ENCODE data around the gene BTBD7. TPM values are rescaled to one million over a fixed set of nuclear protein-coding genes. Genes with fewer than 3 reads are reported as not detected.

Gene BTBD7
- total RNA-seq, 1 experiment from 2014 or later: 24.7 TPM

DNA sequence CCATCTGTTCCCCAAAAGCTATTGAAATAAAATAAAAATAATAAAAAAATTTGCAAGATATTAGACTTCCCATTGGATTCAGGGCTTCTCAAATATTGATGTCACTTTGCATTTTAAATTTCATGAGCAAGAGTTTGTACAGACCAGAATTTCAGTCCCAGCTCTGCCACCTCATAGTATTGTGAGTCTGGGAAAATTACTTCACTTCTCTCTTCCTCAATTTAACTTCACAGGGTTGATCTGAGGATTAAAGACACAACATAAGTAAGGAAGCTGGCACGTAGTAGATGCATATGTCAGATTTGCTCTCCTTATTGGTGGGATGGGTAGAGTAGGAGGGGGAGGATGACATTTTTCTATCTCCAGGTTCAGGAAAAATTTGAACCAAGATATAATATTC is 47.0 kb upstream of the BTBD7 start:
- H3K9me3 ChIP-seq (ENCODE audit: control insufficient read depth, insufficient read depth, low read depth, low read length): no peaks in the 10 kb centered on the region
- TF ChIP-seq, protein P1, sequence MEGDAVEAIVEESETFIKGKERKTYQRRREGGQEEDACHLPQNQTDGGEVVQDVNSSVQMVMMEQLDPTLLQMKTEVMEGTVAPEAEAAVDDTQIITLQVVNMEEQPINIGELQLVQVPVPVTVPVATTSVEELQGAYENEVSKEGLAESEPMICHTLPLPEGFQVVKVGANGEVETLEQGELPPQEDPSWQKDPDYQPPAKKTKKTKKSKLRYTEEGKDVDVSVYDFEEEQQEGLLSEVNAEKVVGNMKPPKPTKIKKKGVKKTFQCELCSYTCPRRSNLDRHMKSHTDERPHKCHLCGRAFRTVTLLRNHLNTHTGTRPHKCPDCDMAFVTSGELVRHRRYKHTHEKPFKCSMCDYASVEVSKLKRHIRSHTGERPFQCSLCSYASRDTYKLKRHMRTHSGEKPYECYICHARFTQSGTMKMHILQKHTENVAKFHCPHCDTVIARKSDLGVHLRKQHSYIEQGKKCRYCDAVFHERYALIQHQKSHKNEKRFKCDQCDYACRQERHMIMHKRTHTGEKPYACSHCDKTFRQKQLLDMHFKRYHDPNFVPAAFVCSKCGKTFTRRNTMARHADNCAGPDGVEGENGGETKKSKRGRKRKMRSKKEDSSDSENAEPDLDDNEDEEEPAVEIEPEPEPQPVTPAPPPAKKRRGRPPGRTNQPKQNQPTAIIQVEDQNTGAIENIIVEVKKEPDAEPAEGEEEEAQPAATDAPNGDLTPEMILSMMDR (IDR thresholded peaks at IDR 0.05): no peak
- TF ChIP-seq, protein P2, sequence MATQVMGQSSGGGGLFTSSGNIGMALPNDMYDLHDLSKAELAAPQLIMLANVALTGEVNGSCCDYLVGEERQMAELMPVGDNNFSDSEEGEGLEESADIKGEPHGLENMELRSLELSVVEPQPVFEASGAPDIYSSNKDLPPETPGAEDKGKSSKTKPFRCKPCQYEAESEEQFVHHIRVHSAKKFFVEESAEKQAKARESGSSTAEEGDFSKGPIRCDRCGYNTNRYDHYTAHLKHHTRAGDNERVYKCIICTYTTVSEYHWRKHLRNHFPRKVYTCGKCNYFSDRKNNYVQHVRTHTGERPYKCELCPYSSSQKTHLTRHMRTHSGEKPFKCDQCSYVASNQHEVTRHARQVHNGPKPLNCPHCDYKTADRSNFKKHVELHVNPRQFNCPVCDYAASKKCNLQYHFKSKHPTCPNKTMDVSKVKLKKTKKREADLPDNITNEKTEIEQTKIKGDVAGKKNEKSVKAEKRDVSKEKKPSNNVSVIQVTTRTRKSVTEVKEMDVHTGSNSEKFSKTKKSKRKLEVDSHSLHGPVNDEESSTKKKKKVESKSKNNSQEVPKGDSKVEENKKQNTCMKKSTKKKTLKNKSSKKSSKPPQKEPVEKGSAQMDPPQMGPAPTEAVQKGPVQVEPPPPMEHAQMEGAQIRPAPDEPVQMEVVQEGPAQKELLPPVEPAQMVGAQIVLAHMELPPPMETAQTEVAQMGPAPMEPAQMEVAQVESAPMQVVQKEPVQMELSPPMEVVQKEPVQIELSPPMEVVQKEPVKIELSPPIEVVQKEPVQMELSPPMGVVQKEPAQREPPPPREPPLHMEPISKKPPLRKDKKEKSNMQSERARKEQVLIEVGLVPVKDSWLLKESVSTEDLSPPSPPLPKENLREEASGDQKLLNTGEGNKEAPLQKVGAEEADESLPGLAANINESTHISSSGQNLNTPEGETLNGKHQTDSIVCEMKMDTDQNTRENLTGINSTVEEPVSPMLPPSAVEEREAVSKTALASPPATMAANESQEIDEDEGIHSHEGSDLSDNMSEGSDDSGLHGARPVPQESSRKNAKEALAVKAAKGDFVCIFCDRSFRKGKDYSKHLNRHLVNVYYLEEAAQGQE (IDR thresholded peaks at IDR 0.05; ENCODE audit: insufficient read depth in 1 of 2, low read depth in 2 of 2, low read length in 1 of 2): no peak
- TF ChIP-seq SIN3A (IDR thresholded peaks at IDR 0.05; ENCODE audit: borderline replicate concordance, insufficient read depth, low read depth, low read length) (no peak), POLR2AphosphoS5 (IDR thresholded peaks at IDR 0.05; ENCODE audit: low read depth, low read length) (no peak), TCF7L2 (IDR thresholded peaks at IDR 0.05; ENCODE audit: low read depth, low read length) (no peak)
- intact Hi-C loops (cut with micrococcal nuclease; ENCODE audit: unreplicated experiment): no loop called here
- in situ Hi-C loops (cut with HindIII; ENCODE audit: low pct_unique_long_range_greater_than_20kb, low sequenced_read_pairs): no loop called here
- no peaks in the 10 kb centered on the region for H3K4me1 ChIP-seq (ENCODE audit: control insufficient read depth, insufficient read depth, low read length)
- ATAC-seq (no peak), DNase-seq (ENCODE audit: low read depth, low spot score) (no peak)
- peaks cover 8% of the 10 kb centered on the region; the same call in 1 of the 2 replicates for H3K27me3 ChIP-seq (ENCODE audit: control insufficient read depth, insufficient read depth, low read length)
- no peaks in the 10 kb centered on the region for H3K36me3 ChIP-seq (ENCODE audit: control insufficient read depth, insufficient read depth, low read length)
- no TSS peak for BruUV-seq (replicated peaks)
- ChIA-PET CTCF (no interaction called here), POLR2A (no interaction called here)
- no peak overlapping the region for H3K4me3 ChIP-seq (ENCODE audit: low read depth in 2 of 2, low read length in 2 of 2)
- H3K27ac ChIP-seq (ENCODE audit: low read length): no peak overlapping the region

DNA sequence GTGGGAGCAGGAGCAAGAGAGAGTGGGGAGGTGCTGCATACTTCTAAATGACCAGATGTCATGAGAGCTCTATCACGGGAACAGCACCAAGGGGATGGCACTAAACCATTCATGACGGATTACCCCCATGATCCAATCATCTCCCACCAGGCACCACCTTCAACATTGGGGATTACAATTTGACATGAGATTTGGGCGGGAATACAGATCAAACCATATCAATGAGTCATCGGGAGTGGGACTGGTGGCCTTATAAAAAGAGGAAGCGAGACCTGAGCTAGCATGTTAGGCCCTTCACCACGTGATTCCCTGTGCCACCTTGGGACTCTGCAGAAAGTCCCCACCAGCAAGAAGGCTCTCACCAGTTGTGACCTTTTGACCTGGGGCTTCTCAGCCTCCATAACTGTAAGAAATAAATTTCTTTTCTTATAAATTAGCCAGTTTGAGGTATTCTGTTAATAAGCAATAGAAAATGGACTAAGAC is 42.9 kb upstream of the BTBD7 start:
- DNase-seq (ENCODE audit: low read depth, low spot score) (no peak), ATAC-seq (no peak)
- CTCF ChIA-PET: no interaction called here
- Histone ChIP-seq H3K4me1 (ENCODE audit: control insufficient read depth, insufficient read depth, low read length) (no peaks in the 10 kb centered on the region), H3K27ac (ENCODE audit: low read length) (no peak overlapping the region), H3K27me3 (ENCODE audit: control insufficient read depth, insufficient read depth, low read length) (peaks cover 5% of the 10 kb centered on the region; the same call in 1 of the 2 replicates), H3K9me3 (ENCODE audit: control insufficient read depth, insufficient read depth, low read depth, low read length) (no peaks in the 10 kb centered on the region), H3K4me3 (ENCODE audit: low read depth in 2 of 2, low read length in 2 of 2) (no peak overlapping the region), H3K36me3 (ENCODE audit: control insufficient read depth, insufficient read depth, low read length) (no peaks in the 10 kb centered on the region)
- POLR2A ChIA-PET: no interaction called here
- intact Hi-C loops (cut with micrococcal nuclease; ENCODE audit: unreplicated experiment) (no loop called here), in situ Hi-C loops (cut with HindIII; ENCODE audit: low pct_unique_long_range_greater_than_20kb, low sequenced_read_pairs) (no loop called here)
- BruUV-seq (replicated peaks): no TSS peak
- TF ChIP-seq TCF7L2 (IDR thresholded peaks at IDR 0.05; ENCODE audit: low read depth, low read length): no peak

DNA sequence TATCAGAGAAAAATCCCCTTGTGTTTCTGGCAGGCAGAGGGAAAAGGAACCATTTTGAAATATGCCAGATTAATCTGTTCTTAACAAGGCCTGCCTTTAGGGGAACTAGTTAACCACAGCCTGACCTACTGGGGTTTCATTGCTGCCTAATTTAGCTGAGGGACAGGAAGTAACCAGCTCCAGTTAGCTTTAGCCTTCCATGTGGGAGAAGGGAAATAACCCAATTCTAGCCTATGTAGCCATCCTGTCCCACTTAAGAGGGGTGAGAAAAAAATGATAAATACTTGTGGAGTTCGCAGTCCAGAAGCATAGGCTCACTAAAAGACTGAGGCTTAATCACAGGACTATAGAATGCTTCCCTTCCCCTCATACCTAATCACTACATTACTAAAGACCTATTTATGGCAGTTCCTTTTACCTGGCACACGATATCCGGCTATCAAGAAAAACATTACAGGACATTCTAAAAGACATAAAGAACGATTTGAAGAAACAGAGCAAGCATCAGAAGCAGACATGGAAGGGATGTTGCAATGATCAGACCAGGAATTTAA is 37.0 kb upstream of the BTBD7 start:
- intact Hi-C loops (cut with micrococcal nuclease; ENCODE audit: unreplicated experiment) (no loop called here), in situ Hi-C loops (cut with HindIII; ENCODE audit: low pct_unique_long_range_greater_than_20kb, low sequenced_read_pairs) (no loop called here)
- Histone ChIP-seq H3K27me3 (ENCODE audit: control insufficient read depth, insufficient read depth, low read length) (no peaks in the 10 kb centered on the region), H3K27ac (ENCODE audit: low read length) (no peak overlapping the region), H3K36me3 (ENCODE audit: control insufficient read depth, insufficient read depth, low read length) (no peaks in the 10 kb centered on the region), H3K9me3 (ENCODE audit: control insufficient read depth, insufficient read depth, low read depth, low read length) (no peaks in the 10 kb centered on the region), H3K4me3 (ENCODE audit: low read depth in 2 of 2, low read length in 2 of 2) (no peak overlapping the region), H3K4me1 (ENCODE audit: control insufficient read depth, insufficient read depth, low read length) (no peaks in the 10 kb centered on the region)
- DNase-seq (ENCODE audit: low read depth, low spot score) (no peak), ATAC-seq (no peak)
- ChIA-PET CTCF (no interaction called here), POLR2A (no interaction called here)
- TF ChIP-seq, protein P2 (IDR thresholded peaks at IDR 0.05; ENCODE audit: insufficient read depth in 1 of 2, low read depth in 2 of 2, low read length in 1 of 2): no peak
- TF ChIP-seq, protein P1 (IDR thresholded peaks at IDR 0.05): no peak
- TF ChIP-seq TCF7L2 (IDR thresholded peaks at IDR 0.05; ENCODE audit: low read depth, low read length) (no peak), POLR2AphosphoS5 (IDR thresholded peaks at IDR 0.05; ENCODE audit: low read depth, low read length) (no peak), SIN3A (IDR thresholded peaks at IDR 0.05; ENCODE audit: borderline replicate concordance, insufficient read depth, low read depth, low read length) (no peak)
- no TSS peak for BruUV-seq (replicated peaks)

All from Panc1 (cell line).